ENCODE data around the gene RHOXF2B. TPM values are rescaled to one million over a fixed set of nuclear protein-coding genes. Genes with fewer than 3 reads are reported as not detected.

Gene RHOXF2B
- total RNA-seq = not detected in 2 replicates

DNA sequence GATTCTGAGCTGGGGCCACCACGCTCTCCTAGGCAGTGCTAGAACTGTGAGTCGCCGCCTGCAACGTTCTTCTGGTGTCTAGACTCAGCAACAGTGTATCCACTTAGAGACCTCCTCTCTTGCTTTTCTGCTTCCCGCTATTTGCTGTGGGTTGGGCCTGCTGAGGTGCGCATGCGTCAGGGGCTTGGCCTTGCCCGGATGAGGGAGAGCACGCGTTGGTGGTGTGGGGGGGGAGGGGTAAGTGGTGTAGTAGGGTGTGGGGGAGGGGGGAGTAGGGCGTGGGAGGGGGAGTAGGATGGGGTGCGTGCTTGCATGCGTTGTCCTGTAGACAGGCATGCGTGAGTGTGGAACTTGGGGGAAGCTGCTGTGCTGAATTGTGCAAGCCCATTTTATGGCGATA lies at the start of gene RHOXF2B:
RHOXF2B (minus strand) TSS at position 101 of the 400 bp plus-strand sequence. CDS start 138 bp downstream, outside the sequence.

DNA sequence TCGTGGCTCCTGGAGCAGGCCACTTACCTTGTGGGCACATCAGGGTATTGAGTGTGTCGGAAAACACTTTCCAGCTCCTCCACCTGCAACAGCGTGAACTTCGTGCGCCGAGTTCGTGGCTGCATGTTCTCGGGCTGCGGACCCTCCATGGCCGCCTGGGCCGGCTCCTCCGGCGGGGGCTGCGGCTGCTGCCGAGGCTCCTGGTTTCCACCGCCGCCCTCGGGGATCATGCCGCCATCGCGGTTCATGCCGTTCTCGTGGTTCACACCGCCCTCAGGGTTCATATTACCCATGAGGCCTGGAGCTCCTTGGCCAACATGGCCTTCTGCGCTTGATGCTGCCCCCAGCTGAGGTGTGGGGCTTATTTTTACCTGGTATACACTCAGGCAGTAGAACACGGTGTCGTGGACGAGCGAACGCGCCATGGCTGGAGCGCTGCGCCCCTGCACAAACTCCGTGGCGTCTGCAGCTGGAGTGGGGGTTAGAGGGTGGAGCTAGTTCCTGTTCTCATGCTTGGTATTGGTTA lies 38.0 kb upstream of the RHOXF2B start, which contains the start of gene RHOXF1:
RHOXF1 (minus strand) TSS at position 476 of the 526 bp plus-strand sequence; CDS start at position 425, 51 bp downstream.

Other genes with a start within 250 kb of the RHOXF2B start
- 1.8 and 2.8 TPM in 2 replicates for gene UPF3B, start 224.7 kb downstream of the RHOXF2B start, total RNA-seq
- gene RNF113A, start 206.0 kb downstream of the RHOXF2B start, total RNA-seq = 13.7 and 17.2 TPM in 2 replicates
- 29.8 and 58.3 TPM in 2 replicates for gene NDUFA1, start 205.9 kb downstream of the RHOXF2B start, total RNA-seq
- gene AKAP14, start 181.8 kb downstream of the RHOXF2B start, total RNA-seq = not detected in 2 replicates
- 4.0 and 4.8 TPM in 2 replicates for gene NKAP, start 133.9 kb downstream of the RHOXF2B start, total RNA-seq
- gene RHOXF1, start 38.2 kb upstream of the RHOXF2B start, total RNA-seq = not detected in 2 replicates
- not detected in 2 replicates for gene RHOXF2, start 80.9 kb upstream of the RHOXF2B start, total RNA-seq
- 10.5 and 10.9 TPM in 2 replicates for gene ZBTB33, start 173.1 kb upstream of the RHOXF2B start, total RNA-seq
- under 0.01 TPM in 1 of 2 replicates, not detected in the other for gene TMEM255A, start 233.8 kb upstream of the RHOXF2B start, total RNA-seq